Neural progenitor cell (in vitro differentiated cells): ENCODE data around the gene BGLAP.

Experiments used
- CTCF ChIP-seq: fragments of 200-600 bp; sonication (generic); IDR thresholded peaks from 2 replicates; pipeline ENCODE4 v1.5.1; 2017; ENCODE audit warnings: antibody characterized with exemption, mild to moderate bottlenecking
- EZH2 ChIP-seq: fragments of 200-600 bp; sonication (generic); IDR thresholded peaks from 2 replicates; pipeline ENCODE4 v1.6.1; 2017; ENCODE audit warnings: antibody characterized with exemption, mild to moderate bottlenecking, moderate library complexity

GRCh38 chr1:156247460-156248322 lies 5.7 kb downstream of the BGLAP start, which contains the start of gene PAQR6:
- no peak for TF ChIP-seq CTCF
- no peak for TF ChIP-seq EZH2
